CD14-positive monocyte (primary cell): ENCODE measurements around the gene KIAA0319L. TPM values are rescaled to one million over a fixed set of nuclear protein-coding genes. Genes with fewer than 3 reads are reported as not detected.
A peak's percentile ranks its signal among the peaks of the same experiment; 100 is the strongest.

Experiments used
- DNase-seq, 3 donors: peaks; one replicate each; pipeline ENCODE4 v3.0.0-alpha.2; 2011 to 2022
- H2AFZ ChIP-seq: 2 replicates; pipeline ENCODE4 v1.6.0; 2012; ENCODE audit warnings: mild to moderate bottlenecking, low read depth, low read length, inconsistent platforms; ENCODE audit not compliant: insufficient read depth, poor library complexity, severe bottlenecking
- H3K27ac ChIP-seq, 2 donors: 1 replicate in 1 of 2; 2 replicates in 1 of 2; pipeline ENCODE4 v1.5.1; 2012 to 2013; ENCODE audit warnings: low read length in 2 of 2, control low read depth in 1 of 2, inconsistent platforms in 1 of 2, low read depth in 1 of 2, mild to moderate bottlenecking in 1 of 2
- H3K27me3 ChIP-seq, 2 donors: one replicate each; pipeline versions ENCODE4 v1.6.0 to v1.6.1; 2011 to 2013; ENCODE audit warnings: low read length in 2 of 2; ENCODE audit not compliant: control insufficient read depth in 2 of 2, insufficient read depth in 2 of 2
- H3K36me3 ChIP-seq, 2 donors: replicated peaks in 1 of 2; 1 replicate in 1 of 2; 2 replicates in 1 of 2; pipeline versions ENCODE4 v1.5.1 to v1.6.1; 2012 to 2013; ENCODE audit warnings: low read length in 2 of 2, control low read depth in 1 of 2, inconsistent platforms in 1 of 2, mild to moderate bottlenecking in 1 of 2; ENCODE audit not compliant: insufficient read depth in 2 of 2, control insufficient read depth in 1 of 2
- H3K4me1 ChIP-seq, 2 donors: 1 replicate in 1 of 2; 2 replicates in 1 of 2; pipeline versions ENCODE4 v1.5.1 to v1.6.1; 2012 to 2013; ENCODE audit warnings: low read length in 2 of 2, control low read depth in 1 of 2, inconsistent platforms in 1 of 2, mild to moderate bottlenecking in 1 of 2, moderate library complexity in 1 of 2; ENCODE audit not compliant: insufficient read depth in 2 of 2, control insufficient read depth in 1 of 2
- H3K4me2 ChIP-seq: replicated peaks from 2 replicates; pipeline ENCODE3; 2012; ENCODE audit warnings: low read length, moderate library complexity, mild to moderate bottlenecking; ENCODE audit not compliant: poor library complexity, severe bottlenecking; ENCODE audit errors: extremely low read depth
- H3K4me3 ChIP-seq, 3 experiments: fragments of 200-600 bp in 1 of 3; sonication (generic) in 1 of 3; replicated peaks in 1 of 3; 1 replicate in 2 of 3; 2 replicates in 1 of 3; pipeline ENCODE4 v1.5.1; 2011 to 2013; ENCODE audit warnings: low read length in 3 of 3, mild to moderate bottlenecking in 3 of 3, control low read depth in 2 of 3, low read depth in 2 of 3, inconsistent platforms in 1 of 3, moderate library complexity in 1 of 3
- H3K79me2 ChIP-seq: 2 replicates; pipeline ENCODE4 v1.6.0; 2012; ENCODE audit warnings: mild to moderate bottlenecking, control low read depth, inconsistent platforms, low read length, moderate library complexity; ENCODE audit not compliant: insufficient read depth
- H3K9ac ChIP-seq: 2 replicates; pipeline ENCODE4 v1.6.0; 2017; ENCODE audit warnings: low read length, mild to moderate bottlenecking; ENCODE audit not compliant: insufficient read depth, poor library complexity, severe bottlenecking
- H3K9me3 ChIP-seq, 2 donors: replicated peaks in 1 of 2; 1 replicate in 1 of 2; 2 replicates in 1 of 2; pipeline versions ENCODE4 v1.5.1 to v1.6.1; 2012 to 2013; ENCODE audit warnings: low read length in 2 of 2, control low read depth in 1 of 2; ENCODE audit not compliant: control insufficient read depth in 1 of 2, insufficient read depth in 1 of 2
- H4K20me1 ChIP-seq: 2 replicates; pipeline ENCODE4 v1.6.0; 2012; ENCODE audit warnings: mild to moderate bottlenecking, low read length, control low read depth, moderate library complexity; ENCODE audit not compliant: insufficient read depth
- H3K27ac Mint-ChIP-seq, 7 donors: one replicate each; pipeline ENCODE4 v1.8.0; 2020; ENCODE audit warnings: mild to moderate bottlenecking in 7 of 7, mixed read lengths in 7 of 7, moderate library complexity in 6 of 7, inconsistent platforms in 2 of 7
- H3K27me3 Mint-ChIP-seq, 3 donors: one replicate each; pipeline ENCODE4 v1.8.0; 2021 to 2022; ENCODE audit warnings: low read depth in 3 of 3, mild to moderate bottlenecking in 3 of 3, mixed read lengths in 3 of 3, moderate library complexity in 3 of 3, inconsistent platforms in 1 of 3
- H3K36me3 Mint-ChIP-seq, 2 donors: one replicate each; pipeline ENCODE4 v1.8.0; 2020; ENCODE audit warnings: mixed read lengths in 2 of 2, inconsistent platforms in 1 of 2, mild to moderate bottlenecking in 1 of 2
- H3K4me1 Mint-ChIP-seq: one replicate; pipeline ENCODE4 v1.8.0; 2020; ENCODE audit warnings: mild to moderate bottlenecking, mixed read lengths
- H3K4me3 Mint-ChIP-seq, 2 donors: one replicate each; pipeline ENCODE4 v1.8.0; 2020; ENCODE audit warnings: mild to moderate bottlenecking in 2 of 2, mixed read lengths in 2 of 2, moderate library complexity in 1 of 2
- H3K9me3 Mint-ChIP-seq, 7 donors: one replicate each; pipeline ENCODE4 v1.8.0; 2020 to 2022; ENCODE audit warnings: mixed read lengths in 7 of 7, mild to moderate bottlenecking in 6 of 7, moderate library complexity in 6 of 7, inconsistent platforms in 2 of 7
- WGBS: methylation state at CpG from one replicate; pipeline ENCODE4 v1.1.5; 2013; ENCODE audit warnings: missing lambda C conversion rate; ENCODE audit not compliant: insufficient coverage; 5-methylcytosine and 5-hydroxymethylcytosine counted together
- intact Hi-C, 2 donors: fragments of 100-400 bp; cut with micrococcal nuclease; formaldehyde crosslinking; loops; one replicate each; pipeline versions ENCODE4 v1.15.0 to v1.15.1; 2023
- polyA plus RNA-seq, 3 donors: library from polyadenylated mRNA; depleted of rRNA in 1 of 3; unstranded in 2 of 3; stranded (reverse) in 1 of 3; fragments of 300-500 nt in 2 of 3; fragments of >200 nt in 1 of 3; fragmentation: Illumina TruSeq in 2 of 3; gene quantifications; 1 replicate in 2 of 3; 2 replicates in 1 of 3; pipeline ENCODE4 v1.2.3, GENCODE V29; 2012 to 2021
- TF ChIP-seq, protein P1 (sequence below): fragments of 200-600 bp; IDR thresholded peaks from one replicate; pipeline ENCODE4 v1.8.0; 2022; ENCODE audit warnings: antibody characterized with exemption, mild to moderate bottlenecking

KIAA0319L gene
- polyA plus RNA-seq, 3 donors = 20.6 to 75.3 (median 28.6) TPM

- H3K4me2 ChIP-seq = no peak overlapping the region
- H3K4me1 ChIP-seq = no peaks in the 10 kb centered on the region
- Mint-ChIP-seq H3K4me1 (peaks cover 30% of the 10 kb centered on the region), H3K36me3 (peaks cover 36 to 42% of the 10 kb centered on the region in 2 donors), H3K27me3 (no peaks in the 10 kb centered on the region), H3K4me3 (no peak overlapping the region), H3K9me3 (peaks cover 0 to 7% (median 4%) of the 10 kb centered on the region in 7 donors), H3K27ac (peak overlapping the region in 4 of 7 donors; percentile 21 to 29 (median 24))
- no peak overlapping the region for H3K9ac ChIP-seq
- no CpG with 5 or more reads among the region's 3 CpGs for WGBS
- H4K20me1 ChIP-seq = peaks cover 30% of the 10 kb centered on the region
- no peaks in the 10 kb centered on the region for H3K27me3 ChIP-seq
- no peak overlapping the region for H3K4me3 ChIP-seq
- peak overlapping the region in 1 of 2 donors; percentile 29 for H3K27ac ChIP-seq
- no peak for DNase-seq
- TF ChIP-seq, protein P1, sequence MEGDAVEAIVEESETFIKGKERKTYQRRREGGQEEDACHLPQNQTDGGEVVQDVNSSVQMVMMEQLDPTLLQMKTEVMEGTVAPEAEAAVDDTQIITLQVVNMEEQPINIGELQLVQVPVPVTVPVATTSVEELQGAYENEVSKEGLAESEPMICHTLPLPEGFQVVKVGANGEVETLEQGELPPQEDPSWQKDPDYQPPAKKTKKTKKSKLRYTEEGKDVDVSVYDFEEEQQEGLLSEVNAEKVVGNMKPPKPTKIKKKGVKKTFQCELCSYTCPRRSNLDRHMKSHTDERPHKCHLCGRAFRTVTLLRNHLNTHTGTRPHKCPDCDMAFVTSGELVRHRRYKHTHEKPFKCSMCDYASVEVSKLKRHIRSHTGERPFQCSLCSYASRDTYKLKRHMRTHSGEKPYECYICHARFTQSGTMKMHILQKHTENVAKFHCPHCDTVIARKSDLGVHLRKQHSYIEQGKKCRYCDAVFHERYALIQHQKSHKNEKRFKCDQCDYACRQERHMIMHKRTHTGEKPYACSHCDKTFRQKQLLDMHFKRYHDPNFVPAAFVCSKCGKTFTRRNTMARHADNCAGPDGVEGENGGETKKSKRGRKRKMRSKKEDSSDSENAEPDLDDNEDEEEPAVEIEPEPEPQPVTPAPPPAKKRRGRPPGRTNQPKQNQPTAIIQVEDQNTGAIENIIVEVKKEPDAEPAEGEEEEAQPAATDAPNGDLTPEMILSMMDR = no peak
- peaks cover 17 to 36% of the 10 kb centered on the region in 2 donors for H3K36me3 ChIP-seq
- intact Hi-C loops = no loop called here
- H2AFZ ChIP-seq = no peak overlapping the region
- H3K79me2 ChIP-seq = peaks cover 21% of the 10 kb centered on the region
- no peaks in the 10 kb centered on the region for H3K9me3 ChIP-seq
These were observed 50.0 kb downstream of the KIAA0319L start for GRCh38 chr1:35506960-35507912.

DNA sequence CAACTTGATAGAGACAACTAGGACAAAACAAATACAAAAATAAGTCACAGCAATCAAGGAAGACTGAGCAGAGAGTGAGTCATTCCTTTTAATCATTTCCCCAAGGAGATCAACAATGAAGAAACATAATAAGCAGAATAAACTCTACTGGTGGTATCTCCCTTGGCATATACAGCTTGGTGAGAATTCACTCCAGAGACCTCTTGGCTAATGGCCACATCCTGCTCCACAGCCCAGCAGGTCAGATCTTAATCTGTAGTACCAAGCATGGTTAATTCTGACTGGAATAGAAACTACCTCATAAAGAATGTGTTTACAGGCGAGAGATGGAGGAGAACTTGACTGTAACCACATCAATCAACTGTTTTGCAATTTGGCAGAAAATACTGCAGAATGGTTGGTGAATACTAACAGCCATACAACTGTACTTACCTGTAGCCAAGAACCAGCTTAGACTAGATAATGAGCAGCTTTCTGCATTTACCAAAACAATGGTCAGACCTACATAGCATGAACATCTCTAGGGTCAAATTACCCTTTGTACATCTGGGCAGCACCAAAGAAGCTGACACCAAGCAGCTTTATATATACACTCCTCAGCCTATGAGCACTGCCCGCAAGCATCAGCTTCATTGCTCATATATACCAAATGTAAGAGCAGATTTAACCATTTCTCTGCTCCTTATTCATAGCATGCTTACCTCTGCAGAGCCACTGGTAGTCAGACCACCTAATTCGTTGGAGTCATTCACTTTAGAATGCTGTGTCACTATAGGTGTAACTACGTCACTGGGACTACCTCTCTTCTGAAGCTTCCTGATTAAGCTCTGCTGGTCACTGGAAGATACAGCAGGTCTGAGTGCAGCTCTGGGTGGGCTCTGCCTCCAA is 51.0 kb downstream of the KIAA0319L start:
- peaks cover 17 to 36% of the 10 kb centered on the region in 2 donors for H3K36me3 ChIP-seq
- no peaks in the 10 kb centered on the region for H3K9me3 ChIP-seq
- Mint-ChIP-seq H3K4me3 (no peak overlapping the region), H3K4me1 (peaks cover 31% of the 10 kb centered on the region), H3K9me3 (peaks cover 0 to 7% (median 4%) of the 10 kb centered on the region in 7 donors), H3K36me3 (peaks cover 35 to 42% of the 10 kb centered on the region in 2 donors), H3K27ac (peak overlapping the region in 1 of 7 donors; percentile 77), H3K27me3 (no peaks in the 10 kb centered on the region)
- no peak overlapping the region for H3K27ac ChIP-seq
- H3K27me3 ChIP-seq = no peaks in the 10 kb centered on the region
- no peaks in the 10 kb centered on the region for H3K4me1 ChIP-seq
- WGBS = 66% methylated on average over 3 of the region's 4 CpGs
- no peak overlapping the region for H3K4me2 ChIP-seq
- DNase-seq = no peak
- peaks cover 21% of the 10 kb centered on the region for H3K79me2 ChIP-seq
- H4K20me1 ChIP-seq = peaks cover 30% of the 10 kb centered on the region
- intact Hi-C loops = no loop called here
- no peak overlapping the region for H2AFZ ChIP-seq
- no peak overlapping the region for H3K9ac ChIP-seq
- H3K4me3 ChIP-seq = no peak overlapping the region
- TF ChIP-seq, protein P1 = no peak
